PC-3 (cell line): ENCODE measurements around the gene PANK4.
A peak's percentile ranks its signal among the peaks of the same experiment; 100 is the strongest.

Source experiments
- EZH2 ChIP-seq: fragments of 300-600 bp; sonication (generic); IDR thresholded peaks from one replicate; pipeline ENCODE4 v1.6.1; 2017; ENCODE audit warnings: antibody characterized with exemption, mild to moderate bottlenecking, low read length; ENCODE audit not compliant: unreplicated experiment
- TF ChIP-seq, protein P1 (sequence below): fragments of 300-600 bp; sonication (generic); conservative IDR thresholded peaks from 2 replicates; pipeline ENCODE4 v1.5.1; 2017; ENCODE audit warnings: antibody characterized with exemption, low read depth, mild to moderate bottlenecking, low read length

GRCh38 chr1:2539312-2539907 is 13.0 kb upstream of the PANK4 start:
- TF ChIP-seq, protein P1, sequence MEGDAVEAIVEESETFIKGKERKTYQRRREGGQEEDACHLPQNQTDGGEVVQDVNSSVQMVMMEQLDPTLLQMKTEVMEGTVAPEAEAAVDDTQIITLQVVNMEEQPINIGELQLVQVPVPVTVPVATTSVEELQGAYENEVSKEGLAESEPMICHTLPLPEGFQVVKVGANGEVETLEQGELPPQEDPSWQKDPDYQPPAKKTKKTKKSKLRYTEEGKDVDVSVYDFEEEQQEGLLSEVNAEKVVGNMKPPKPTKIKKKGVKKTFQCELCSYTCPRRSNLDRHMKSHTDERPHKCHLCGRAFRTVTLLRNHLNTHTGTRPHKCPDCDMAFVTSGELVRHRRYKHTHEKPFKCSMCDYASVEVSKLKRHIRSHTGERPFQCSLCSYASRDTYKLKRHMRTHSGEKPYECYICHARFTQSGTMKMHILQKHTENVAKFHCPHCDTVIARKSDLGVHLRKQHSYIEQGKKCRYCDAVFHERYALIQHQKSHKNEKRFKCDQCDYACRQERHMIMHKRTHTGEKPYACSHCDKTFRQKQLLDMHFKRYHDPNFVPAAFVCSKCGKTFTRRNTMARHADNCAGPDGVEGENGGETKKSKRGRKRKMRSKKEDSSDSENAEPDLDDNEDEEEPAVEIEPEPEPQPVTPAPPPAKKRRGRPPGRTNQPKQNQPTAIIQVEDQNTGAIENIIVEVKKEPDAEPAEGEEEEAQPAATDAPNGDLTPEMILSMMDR, result peak; percentile 54; the same call in 1 of the 2 replicates
- TF ChIP-seq EZH2, result no peak
